H1 (cell line): ENCODE measurements around the gene RRAS.

Source experiments
- ASH2L ChIP-seq: fragments of 200-600, 300-600 bp; sonication (generic); IDR thresholded peaks from one replicate; pipeline ENCODE4 v1.7.1; 2017; ENCODE audit warnings: low read length
- BRCA1 ChIP-seq: IDR thresholded peaks from 2 replicates; pipeline ENCODE4 v1.6.1; 2012; ENCODE audit warnings: low read depth, low read length, improper control_type of control experiment
- CEBPB ChIP-seq: IDR thresholded peaks from 2 replicates; pipeline ENCODE4 v1.6.1; 2012; ENCODE audit warnings: low read depth, low read length
- CHD1 ChIP-seq: IDR thresholded peaks from 2 replicates; pipeline ENCODE4 v1.6.1; 2012; ENCODE audit warnings: low read depth, low read length, improper control_type of control experiment
- GABPA ChIP-seq: IDR thresholded peaks from 2 replicates; pipeline ENCODE4 v1.6.1; 2011; ENCODE audit warnings: mild to moderate bottlenecking, low read length, moderate library complexity, borderline replicate concordance; ENCODE audit not compliant: insufficient read depth
- HDAC2 ChIP-seq, 2 experiments: fragments of 300-600 bp in 1 of 2; sonication (generic) in 1 of 2; IDR thresholded peaks; 2 replicates each; pipeline ENCODE4 v1.6.1; 2011 to 2012; ENCODE audit warnings: low read depth in 2 of 2, low read length in 2 of 2, mild to moderate bottlenecking in 2 of 2, moderate library complexity in 2 of 2, borderline replicate concordance in 1 of 2, inconsistent platforms in 1 of 2
- POLR2A ChIP-seq, 2 experiments: IDR thresholded peaks; 1 replicate in 1 of 2; 2 replicates in 1 of 2; pipeline ENCODE4 v1.6.1; 2011; ENCODE audit warnings: low read depth in 2 of 2, low read length in 2 of 2, mild to moderate bottlenecking in 2 of 2; ENCODE audit errors: control extremely low read depth in 1 of 2
- POU5F1 ChIP-seq: IDR thresholded peaks from 2 replicates; pipeline ENCODE4 v1.6.1; 2011; ENCODE audit warnings: low read depth, mild to moderate bottlenecking, low read length, moderate library complexity
- SIN3A ChIP-seq, 2 experiments: IDR thresholded peaks in 1 of 2; conservative IDR thresholded peaks in 1 of 2; 2 replicates each; pipeline ENCODE4 v1.6.1; 2011 to 2012; ENCODE audit warnings: low read length in 2 of 2, improper control_type of control experiment in 1 of 2, low read depth in 1 of 2, mild to moderate bottlenecking in 1 of 2
- TCF12 ChIP-seq: IDR thresholded peaks from 2 replicates; pipeline ENCODE4 v1.6.1; 2011; ENCODE audit warnings: low read depth, mild to moderate bottlenecking, low read length
- ZNF274 ChIP-seq: IDR thresholded peaks from 2 replicates; pipeline ENCODE4 v1.7.0; 2012; ENCODE audit warnings: low read length, borderline replicate concordance; ENCODE audit errors: extremely low read depth
- TF ChIP-seq, protein P1 (sequence below), 3 experiments: IDR thresholded peaks; 1 replicate in 2 of 3; 2 replicates in 1 of 3; pipeline versions ENCODE4 v1.5.1 to v1.6.1; 2011; ENCODE audit warnings: low read length in 3 of 3, mild to moderate bottlenecking in 3 of 3, inconsistent platforms in 2 of 3, low read depth in 1 of 3, moderate library complexity in 1 of 3; ENCODE audit not compliant: insufficient read depth in 1 of 3; ENCODE audit errors: control extremely low read depth in 1 of 3

DNA sequence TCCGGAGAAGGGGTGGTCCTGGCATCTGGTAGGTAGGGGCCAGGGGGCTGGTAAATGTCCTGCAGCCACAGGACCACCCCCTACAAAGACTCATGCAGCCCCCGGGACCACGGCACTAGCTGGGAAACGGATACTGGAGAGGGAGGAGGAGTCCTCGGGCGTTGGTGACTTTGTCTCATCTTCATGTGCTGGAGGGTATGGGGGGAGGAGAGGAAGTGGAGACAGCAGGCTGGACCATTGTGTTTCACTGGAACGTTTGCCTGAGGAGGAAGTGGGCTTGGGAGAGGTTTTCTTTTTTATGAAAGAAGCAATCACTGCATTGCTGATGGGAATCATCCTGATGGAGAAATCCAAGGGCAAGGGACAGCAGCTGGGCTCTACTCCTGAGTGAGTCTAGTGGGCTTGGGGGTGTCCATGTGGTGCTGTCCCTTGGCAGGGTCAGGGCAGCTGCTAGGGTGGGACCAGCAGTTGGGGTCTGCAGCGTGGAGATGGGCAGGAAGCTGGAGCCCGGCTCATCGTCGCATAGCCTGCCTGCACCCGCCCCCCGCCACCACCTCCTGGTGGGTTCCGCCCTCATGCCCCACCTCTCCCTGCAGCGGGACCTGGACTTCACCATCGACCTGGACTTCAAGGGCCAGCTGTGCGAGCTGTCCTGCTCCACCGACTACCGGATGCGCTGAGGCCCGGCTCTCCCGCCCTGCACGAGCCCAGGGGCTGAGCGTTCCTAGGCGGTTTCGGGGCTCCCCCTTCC lies 47.8 kb upstream of the RRAS start:
- no peak for TF ChIP-seq HDAC2 (IDR thresholded peaks at IDR 0.05; ENCODE audit: borderline replicate concordance in 1 of 2, low read depth in 2 of 2, low read length in 2 of 2)
- no peak; a peak in 1 of 3 replicates for TF ChIP-seq POLR2A (IDR thresholded peaks at IDR 0.05; ENCODE audit: control extremely low read depth in 1 of 2, low read depth in 2 of 2, low read length in 2 of 2)
- TF ChIP-seq BRCA1: no peak
- TF ChIP-seq CHD1: no peak
- TF ChIP-seq, protein P1, sequence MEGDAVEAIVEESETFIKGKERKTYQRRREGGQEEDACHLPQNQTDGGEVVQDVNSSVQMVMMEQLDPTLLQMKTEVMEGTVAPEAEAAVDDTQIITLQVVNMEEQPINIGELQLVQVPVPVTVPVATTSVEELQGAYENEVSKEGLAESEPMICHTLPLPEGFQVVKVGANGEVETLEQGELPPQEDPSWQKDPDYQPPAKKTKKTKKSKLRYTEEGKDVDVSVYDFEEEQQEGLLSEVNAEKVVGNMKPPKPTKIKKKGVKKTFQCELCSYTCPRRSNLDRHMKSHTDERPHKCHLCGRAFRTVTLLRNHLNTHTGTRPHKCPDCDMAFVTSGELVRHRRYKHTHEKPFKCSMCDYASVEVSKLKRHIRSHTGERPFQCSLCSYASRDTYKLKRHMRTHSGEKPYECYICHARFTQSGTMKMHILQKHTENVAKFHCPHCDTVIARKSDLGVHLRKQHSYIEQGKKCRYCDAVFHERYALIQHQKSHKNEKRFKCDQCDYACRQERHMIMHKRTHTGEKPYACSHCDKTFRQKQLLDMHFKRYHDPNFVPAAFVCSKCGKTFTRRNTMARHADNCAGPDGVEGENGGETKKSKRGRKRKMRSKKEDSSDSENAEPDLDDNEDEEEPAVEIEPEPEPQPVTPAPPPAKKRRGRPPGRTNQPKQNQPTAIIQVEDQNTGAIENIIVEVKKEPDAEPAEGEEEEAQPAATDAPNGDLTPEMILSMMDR (IDR thresholded peaks at IDR 0.05; ENCODE audit: control extremely low read depth in 1 of 3, insufficient read depth in 1 of 3, low read depth in 1 of 3, low read length in 3 of 3): no peak
- TF ChIP-seq SIN3A (conservative IDR thresholded peaks at IDR 0.05 in 1 of 2, IDR thresholded peaks at IDR 0.05 in 1 of 2; ENCODE audit: low read depth in 1 of 2, low read length in 2 of 2): no peak
- TF ChIP-seq ASH2L: no peak
- TF ChIP-seq POU5F1: no peak
- no peak for TF ChIP-seq GABPA
- no peak for TF ChIP-seq CEBPB
- TF ChIP-seq TCF12: no peak
- no peak for TF ChIP-seq ZNF274
